ENCODE data around the gene WDR90. TPM values are rescaled to one million over a fixed set of nuclear protein-coding genes. Genes with fewer than 3 reads are reported as not detected.

Gene WDR90
- total RNA-seq, 1 experiment from 2014 or later: 47.9 TPM

DNA sequence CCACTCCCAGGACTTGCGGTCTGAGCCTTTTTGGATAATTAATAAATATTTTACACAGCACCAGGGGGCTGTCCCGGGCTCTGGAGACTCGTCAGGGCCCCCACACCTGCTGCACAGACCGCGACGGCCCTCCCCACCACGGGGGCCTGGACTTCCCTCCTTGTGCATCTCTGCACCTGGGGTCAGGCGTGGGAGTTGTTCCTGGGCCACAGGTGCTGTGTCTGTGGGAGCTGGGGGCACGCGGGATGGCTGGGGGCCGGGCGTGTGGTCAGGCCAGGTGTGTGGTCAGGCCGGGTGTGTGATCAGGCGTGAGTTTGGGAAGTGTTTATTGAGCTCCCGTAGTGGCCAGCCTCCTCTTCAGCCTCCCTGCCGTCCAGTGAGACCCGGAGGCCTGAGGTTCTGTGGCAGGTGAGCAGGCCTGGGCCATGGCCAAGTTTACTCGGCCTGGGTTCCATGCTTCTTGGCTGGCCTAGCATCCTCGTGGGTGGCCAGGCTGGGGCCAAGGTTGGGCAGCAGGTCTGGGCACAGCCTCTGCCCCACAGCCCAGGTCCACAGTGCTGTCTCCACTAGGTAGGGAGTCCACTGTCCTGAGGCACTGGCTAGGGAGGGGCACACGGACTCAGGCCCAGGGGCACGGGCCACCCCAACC lies 29.2 kb downstream of the WDR90 start:
- DNase-seq (ENCODE audit: unreplicated experiment): peak; percentile 67
- H3K27me3 Mint-ChIP-seq (ENCODE audit: insufficient read depth, unreplicated experiment): no peaks in the 10 kb centered on the region
- CTCF ChIA-PET: interaction anchor here (1.2 to 1.6 kb wide), 2 partner anchors 9 to 17 kb away, joined by 3 to 6 read pairs; no protein-coding TSS in a partner anchor
- no peak overlapping the region for H3K4me3 Mint-ChIP-seq (ENCODE audit: unreplicated experiment)
- no peaks in the 10 kb centered on the region for H3K9me3 Mint-ChIP-seq (ENCODE audit: unreplicated experiment)
- TF ChIP-seq, protein P1, sequence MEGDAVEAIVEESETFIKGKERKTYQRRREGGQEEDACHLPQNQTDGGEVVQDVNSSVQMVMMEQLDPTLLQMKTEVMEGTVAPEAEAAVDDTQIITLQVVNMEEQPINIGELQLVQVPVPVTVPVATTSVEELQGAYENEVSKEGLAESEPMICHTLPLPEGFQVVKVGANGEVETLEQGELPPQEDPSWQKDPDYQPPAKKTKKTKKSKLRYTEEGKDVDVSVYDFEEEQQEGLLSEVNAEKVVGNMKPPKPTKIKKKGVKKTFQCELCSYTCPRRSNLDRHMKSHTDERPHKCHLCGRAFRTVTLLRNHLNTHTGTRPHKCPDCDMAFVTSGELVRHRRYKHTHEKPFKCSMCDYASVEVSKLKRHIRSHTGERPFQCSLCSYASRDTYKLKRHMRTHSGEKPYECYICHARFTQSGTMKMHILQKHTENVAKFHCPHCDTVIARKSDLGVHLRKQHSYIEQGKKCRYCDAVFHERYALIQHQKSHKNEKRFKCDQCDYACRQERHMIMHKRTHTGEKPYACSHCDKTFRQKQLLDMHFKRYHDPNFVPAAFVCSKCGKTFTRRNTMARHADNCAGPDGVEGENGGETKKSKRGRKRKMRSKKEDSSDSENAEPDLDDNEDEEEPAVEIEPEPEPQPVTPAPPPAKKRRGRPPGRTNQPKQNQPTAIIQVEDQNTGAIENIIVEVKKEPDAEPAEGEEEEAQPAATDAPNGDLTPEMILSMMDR (IDR thresholded peaks at IDR 0.05; ENCODE audit: unreplicated experiment): no peak
- peaks cover 57% of the 10 kb centered on the region for H3K36me3 Mint-ChIP-seq (ENCODE audit: insufficient read depth, unreplicated experiment)
- POLR2A ChIA-PET: interaction anchor here (0.9 to 3.9 kb wide), 8 partner anchors 10 to 98 kb away, joined by 3 to 17 read pairs (median 4); partner anchors contain the start of genes CCDC78, HAGHL and RHOT2
- intact Hi-C loops (cut with micrococcal nuclease): no loop called here
- H3K27ac Mint-ChIP-seq (ENCODE audit: low read depth, unreplicated experiment): no peak overlapping the region
- no peaks in the 10 kb centered on the region for H3K4me1 Mint-ChIP-seq (ENCODE audit: insufficient read depth, unreplicated experiment)
- no TSS peak for BruUV-seq (replicated peaks)

DNA sequence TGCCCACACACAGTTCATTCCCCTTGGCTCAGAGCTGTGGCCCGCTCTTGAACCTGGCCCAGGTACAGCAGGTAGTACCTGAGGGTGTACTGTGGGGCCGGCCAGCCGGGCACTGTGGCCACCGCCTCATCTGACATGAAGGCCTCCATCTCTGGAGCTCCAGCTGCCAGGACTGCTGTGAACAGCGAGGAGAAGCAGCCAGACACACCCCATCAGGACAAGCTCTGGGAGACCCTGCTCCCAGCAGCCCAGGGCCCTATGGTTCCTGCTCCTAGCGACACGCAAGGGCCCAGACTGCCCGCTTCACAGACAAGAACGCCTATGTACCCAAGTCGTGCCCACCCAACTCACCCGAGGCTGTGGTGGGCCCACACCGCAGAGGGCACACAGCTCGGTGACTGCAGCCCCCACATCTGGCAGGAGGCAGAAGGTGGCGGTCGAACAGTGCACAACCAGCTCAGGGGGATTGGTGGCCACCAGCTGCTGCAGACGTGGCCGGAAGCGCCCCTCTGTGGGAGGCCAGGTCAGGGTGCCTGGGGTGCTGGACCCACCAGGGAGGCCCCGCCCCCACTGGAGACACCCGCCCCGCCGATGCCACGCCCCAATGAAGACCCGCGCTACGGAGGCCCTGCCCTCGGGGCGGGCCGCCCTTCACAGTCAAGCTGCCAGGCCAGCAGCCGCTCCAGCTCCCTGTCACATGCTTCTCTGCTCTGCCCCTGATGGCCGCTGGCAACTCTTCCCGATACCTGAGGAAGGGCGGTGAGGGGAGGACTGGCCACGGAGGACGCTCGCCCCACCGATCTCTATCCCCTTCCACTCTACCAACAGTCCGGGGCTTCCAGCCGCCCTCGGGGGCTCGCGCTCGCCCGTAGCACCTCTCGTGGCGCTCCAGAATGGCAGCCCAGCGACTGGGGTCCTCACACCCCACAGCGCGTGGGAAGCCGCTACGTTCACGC lies 30.0 kb downstream of the WDR90 start:
- Mint-ChIP-seq H3K27me3 (ENCODE audit: insufficient read depth, unreplicated experiment) (no peaks in the 10 kb centered on the region), H3K27ac (ENCODE audit: low read depth, unreplicated experiment) (no peak overlapping the region), H3K36me3 (ENCODE audit: insufficient read depth, unreplicated experiment) (peaks cover 58% of the 10 kb centered on the region), H3K4me1 (ENCODE audit: insufficient read depth, unreplicated experiment) (no peaks in the 10 kb centered on the region), H3K9me3 (ENCODE audit: unreplicated experiment) (no peaks in the 10 kb centered on the region), H3K4me3 (ENCODE audit: unreplicated experiment) (no peak overlapping the region)
- POLR2A ChIA-PET: interaction anchor here (0.6 to 3.9 kb wide), 9 partner anchors 11 to 142 kb away, joined by 3 to 17 read pairs (median 4); partner anchors contain the start of genes CCDC78, HAGHL and RHOT2
- intact Hi-C loops (cut with micrococcal nuclease): no loop called here
- CTCF ChIA-PET: interaction anchor here (0.9 to 1.6 kb wide), 3 partner anchors 10 to 31 kb away, joined by 3 to 6 read pairs (median 3); no protein-coding TSS in a partner anchor
- TF ChIP-seq, protein P1 (IDR thresholded peaks at IDR 0.05; ENCODE audit: unreplicated experiment): no peak
- BruUV-seq (replicated peaks): no TSS peak
- DNase-seq (ENCODE audit: unreplicated experiment): no peak

DNA sequence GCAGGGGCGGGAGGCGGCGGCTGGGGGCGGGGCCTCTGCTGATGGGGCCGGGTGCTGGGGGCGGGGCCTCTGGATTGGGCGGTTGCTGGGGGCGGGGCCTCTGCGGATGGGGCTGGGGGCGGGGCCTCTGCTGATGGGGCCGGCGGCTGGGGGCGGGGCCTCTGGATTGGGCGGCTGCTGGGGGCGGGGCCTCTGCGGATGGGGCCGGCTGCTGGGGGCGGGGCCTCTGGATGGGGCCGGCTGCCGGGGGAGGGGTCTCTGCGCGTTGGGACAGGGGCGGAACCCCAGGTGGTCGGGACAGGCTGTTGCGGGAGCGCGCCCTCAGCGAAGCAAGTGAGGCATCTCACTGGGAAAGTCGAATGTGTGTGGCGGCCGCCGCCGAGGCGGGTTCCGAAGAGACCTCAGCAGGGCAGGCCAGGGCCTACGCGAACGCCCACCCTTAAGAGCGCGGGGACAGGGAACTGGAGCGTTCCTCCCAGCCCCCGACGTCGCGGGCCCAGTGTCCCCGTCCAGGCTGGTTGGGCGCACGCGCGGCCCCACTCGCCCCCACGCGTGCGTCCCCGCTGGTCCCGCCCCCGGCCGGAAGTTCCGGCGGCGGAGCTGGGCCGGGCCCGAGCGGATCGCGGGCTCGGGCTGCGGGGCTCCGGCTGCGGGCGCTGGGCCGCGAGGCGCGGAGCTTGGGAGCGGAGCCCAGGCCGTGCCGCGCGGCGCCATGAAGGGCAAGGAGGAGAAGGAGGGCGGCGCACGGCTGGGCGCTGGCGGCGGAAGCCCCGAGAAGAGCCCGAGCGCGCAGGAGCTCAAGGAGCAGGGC lies 30.9 kb downstream of the WDR90 start, which contains the start of gene STUB1:
TSS of gene STUB1 (plus strand) at position 597 of the 811 bp plus-strand sequence. CDS start at position 713, 116 bp downstream.
- BruUV-seq (replicated peaks): no TSS peak
- TF ChIP-seq, protein P1 (IDR thresholded peaks at IDR 0.05; ENCODE audit: unreplicated experiment): no peak
- intact Hi-C loops (cut with micrococcal nuclease): no loop called here
- H3K4me1 Mint-ChIP-seq (ENCODE audit: insufficient read depth, unreplicated experiment): no peaks in the 10 kb centered on the region
- H3K4me3 Mint-ChIP-seq (ENCODE audit: unreplicated experiment): peak within 1 kb of the TSS; percentile 76
- ChIA-PET CTCF (interaction anchor here (1.0 kb wide), 1 partner anchor 257 kb away, joined by 4 read pairs; no protein-coding TSS in a partner anchor), POLR2A (interaction anchor here (0.7 to 3.9 kb wide), 19 partner anchors 10 to 747 kb away, joined by 3 to 32 read pairs (median 6); partner anchors contain the start of genes CAPN15, CCDC78, FBXL16 and HAGHL)
- H3K27me3 Mint-ChIP-seq (ENCODE audit: insufficient read depth, unreplicated experiment): no peaks in the 10 kb centered on the region
- H3K36me3 Mint-ChIP-seq (ENCODE audit: insufficient read depth, unreplicated experiment): peaks cover 56% of the 10 kb centered on the region
- H3K27ac Mint-ChIP-seq (ENCODE audit: low read depth, unreplicated experiment): no peak within 1 kb of the TSS
- DNase-seq (ENCODE audit: unreplicated experiment): peak; percentile 81
- H3K9me3 Mint-ChIP-seq (ENCODE audit: unreplicated experiment): no peaks in the 10 kb centered on the region
